K562 (cell line): ENCODE results near the gene GEMIN4. TPM values are rescaled to one million over a fixed set of nuclear protein-coding genes. Genes with fewer than 3 reads are reported as not detected.

Experiments
- ATAC-seq: fragments of 200-7000 bp; cut with Tn5 transposase; 3 replicates; pipeline ENCODE4 v1.9.1; 2020; ENCODE audit warnings: moderate library complexity
- BruUV-seq: library from RNA; stranded (reverse); fragments of 400-500 nt; replicated peaks from 2 replicates; lab custom pipeline; 2021; lab: Mats Ljungman, UMichigan
- CTCF ChIA-PET: fragments of 300-600 bp; formaldehyde crosslinking; extraction: SDS; loops from one replicate; lab custom pipeline; 2021; ENCODE audit warnings: low intra/inter-chr PET ratio; lab: Yijun Ruan, JAX
- POLR2A ChIA-PET: fragments of 300-600, 350-650 bp; sonication (Branson Sonifier 250); formaldehyde crosslinking; extraction: SDS; loops from one replicate; lab custom pipeline; 2021; ENCODE audit warnings: antibody characterized with exemption, inconsistent platforms; lab: Yijun Ruan, JAX
- DNase-seq, 4 experiments: peaks; one replicate each; pipeline versions ENCODE4 v3.0.0 to v3.0.0-alpha.2; 2011 to 2018; ENCODE audit warnings: low spot score in 3 of 4, mixed read lengths in 3 of 4; ENCODE audit errors: extremely low read depth in 1 of 4
- FAIRE-seq: peaks from 2 replicates; lab custom pipeline; 2011; peaks lifted over from hg19 to GRCh38; lab: Jason Lieb, UNC
- H2AFZ ChIP-seq: 2 replicates; pipeline ENCODE4 v1.6.0; 2011; ENCODE audit warnings: low read depth, low read length, control low read depth, inconsistent platforms
- H3K27ac ChIP-seq: fragments of 200-600 bp; 3 replicates; pipeline ENCODE4 v1.8.0; 2011; ENCODE audit warnings: low read depth, mild to moderate bottlenecking, control low read depth, inconsistent platforms, low read length, moderate library complexity, mixed read lengths; ENCODE audit errors: extremely low read depth
- H3K27me3 ChIP-seq, 2 experiments: fragments of 300-600 bp in 1 of 2; 2 replicates in 1 of 2; 3 replicates in 1 of 2; pipeline versions ENCODE4 v1.6.0 to v1.8.0; 2011; ENCODE audit warnings: inconsistent platforms in 2 of 2, low read length in 2 of 2, mild to moderate bottlenecking in 1 of 2, mixed read lengths in 1 of 2, moderate library complexity in 1 of 2; ENCODE audit not compliant: control insufficient read depth in 2 of 2, insufficient read depth in 2 of 2
- H3K36me3 ChIP-seq: fragments of 300-600 bp; 3 replicates; pipeline ENCODE4 v1.8.0; 2011; ENCODE audit warnings: mild to moderate bottlenecking, low read length, inconsistent platforms; ENCODE audit not compliant: control insufficient read depth, insufficient read depth
- H3K4me1 ChIP-seq, 2 experiments: fragments of 200-600 bp in 1 of 2; replicated peaks in 1 of 2; 2 replicates in 1 of 2; 3 replicates in 1 of 2; pipeline versions ENCODE4 v1.5.1 to v1.8.0; 2011; ENCODE audit warnings: inconsistent platforms in 2 of 2, low read length in 2 of 2, mild to moderate bottlenecking in 1 of 2, mixed read lengths in 1 of 2, moderate library complexity in 1 of 2; ENCODE audit not compliant: control insufficient read depth in 2 of 2, insufficient read depth in 2 of 2
- H3K4me2 ChIP-seq: 2 replicates; pipeline ENCODE4 v1.6.1; 2011; ENCODE audit warnings: low read length, control low read depth, inconsistent platforms, mixed read lengths; ENCODE audit not compliant: insufficient read depth
- H3K4me3 ChIP-seq: fragments of 200-600 bp; sonication (generic), shearing (Covaris generic); 2 replicates; pipeline ENCODE4 v1.5.1; 2016; ENCODE audit warnings: control low read depth, inconsistent platforms
- H3K79me2 ChIP-seq: fragments of 200-600 bp; 3 replicates; pipeline ENCODE4 v1.8.0; 2011; ENCODE audit warnings: low read length, inconsistent platforms; ENCODE audit not compliant: control insufficient read depth, insufficient read depth
- H3K9ac ChIP-seq, 2 experiments: 2 replicates each; pipeline versions ENCODE4 v1.6.0 to v1.6.1; 2011; ENCODE audit warnings: low read depth in 2 of 2, low read length in 2 of 2, control low read depth in 1 of 2, inconsistent platforms in 1 of 2, mild to moderate bottlenecking in 1 of 2, mixed read lengths in 1 of 2; ENCODE audit not compliant: insufficient read depth in 1 of 2
- H3K9me1 ChIP-seq: one replicate; pipeline ENCODE4 v1.6.0; 2011; ENCODE audit warnings: inconsistent platforms, mild to moderate bottlenecking, low read length, moderate library complexity; ENCODE audit not compliant: control insufficient read depth, insufficient read depth
- H3K9me3 ChIP-seq: replicated peaks from 2 replicates; pipeline ENCODE4 v1.5.1; 2011; ENCODE audit warnings: low read depth, low read length, inconsistent platforms; ENCODE audit not compliant: control insufficient read depth, insufficient read depth
- H4K20me1 ChIP-seq: replicated peaks from 2 replicates; pipeline ENCODE4 v1.6.1; 2011; ENCODE audit warnings: low read length, inconsistent platforms, mixed read lengths; ENCODE audit not compliant: control insufficient read depth, insufficient read depth
- ARHGAP35 ChIP-seq: fragments of 450-650 bp; IDR thresholded peaks from 2 replicates; pipeline ENCODE4 v1.6.1; 2018; ENCODE audit not compliant: partially characterized antibody
- BMI1 ChIP-seq: fragments of 150-350 bp; IDR thresholded peaks from 2 replicates; pipeline ENCODE4 v1.6.1; 2014; ENCODE audit warnings: low read length
- BRD4 ChIP-seq: fragments of 200-600 bp; sonication (generic); IDR thresholded peaks from 2 replicates; pipeline ENCODE4 v1.6.1; 2017; ENCODE audit warnings: inconsistent platforms
- HINFP ChIP-seq: fragments of 450-650 bp; conservative IDR thresholded peaks from 2 replicates; pipeline ENCODE4 v1.6.1; 2016; ENCODE audit warnings: missing genetic modification characterization, low read depth, mild to moderate bottlenecking, control low read depth, missing compliant biosample characterization
- NEUROD1 ChIP-seq: fragments of 150-350 bp; IDR thresholded peaks from 2 replicates; pipeline ENCODE4 v1.6.1; 2014; ENCODE audit warnings: borderline replicate concordance, low read length, low read depth; ENCODE audit not compliant: partially characterized antibody
- NR2C1 ChIP-seq, 2 experiments: fragments of 450-650 bp; IDR thresholded peaks; 2 replicates each; pipeline ENCODE4 v1.6.1; 2017; ENCODE audit warnings: mild to moderate bottlenecking in 2 of 2, antibody characterized with exemption in 1 of 2, inconsistent platforms in 1 of 2, missing compliant biosample characterization in 1 of 2, missing genetic modification characterization in 1 of 2
- PPARD ChIP-seq: fragments of 250-450 bp; sonication (Bioruptor Pico); IDR thresholded peaks from 2 replicates; pipeline ENCODE4 v1.8.0; 2022; ENCODE audit warnings: inconsistent platforms, mild to moderate bottlenecking, moderate library complexity
- RB1 ChIP-seq: fragments of 450-650 bp; IDR thresholded peaks from 2 replicates; pipeline ENCODE4 v1.6.1; 2017; ENCODE audit warnings: low read depth, mild to moderate bottlenecking
- SLC30A9 ChIP-seq: fragments of 250-450 bp; sonication (Bioruptor Pico); IDR thresholded peaks from 2 replicates; pipeline ENCODE4 v1.8.0; 2022; ENCODE audit warnings: mild to moderate bottlenecking, moderate library complexity
- VEZF1 ChIP-seq: fragments of 200-800 bp; sonication (Bioruptor generic); IDR thresholded peaks from 2 replicates; pipeline ENCODE4 v1.6.1; 2017; ENCODE audit warnings: missing genetic modification characterization, missing compliant biosample characterization
- ZNF165 ChIP-seq: fragments of 250-450 bp; sonication (Bioruptor Pico); IDR thresholded peaks from 2 replicates; pipeline ENCODE4 v1.4.0; 2020; ENCODE audit warnings: borderline replicate concordance
- ZNF184 ChIP-seq: sonication (generic); formaldehyde crosslinking; IDR thresholded peaks from 2 replicates; pipeline ENCODE4 v1.5.0; 2020; ENCODE audit warnings: missing genetic modification reagents
- ZNF232 ChIP-seq: sonication (generic); formaldehyde crosslinking; IDR thresholded peaks from 2 replicates; pipeline ENCODE4 v1.8.0; 2022; ENCODE audit warnings: mild to moderate bottlenecking, missing genetic modification reagents
- ZNF274 ChIP-seq: IDR thresholded peaks from 2 replicates; pipeline ENCODE4 v1.6.1; 2011; ENCODE audit warnings: low read depth, mild to moderate bottlenecking, low read length, moderate library complexity, borderline replicate concordance
- WGBS: fragments of 100-300 bp; shearing (Covaris generic); methylation state at CpG from one replicate; pipeline ENCODE4 v1.1.6; 2016; ENCODE audit warnings: low coverage, mixed read lengths; ENCODE audit not compliant: insufficient coverage; ENCODE audit errors: missing lambda C conversion rate; 5-methylcytosine and 5-hydroxymethylcytosine counted together
- in situ Hi-C: fragments of 300-500 bp; cut with MboI; formaldehyde crosslinking; loops from 4 replicates; pipeline ENCODE4 v1.15.0; 2018; ENCODE audit warnings: inconsistent platforms, mixed read lengths
- intact Hi-C: fragments of 100-400 bp; cut with micrococcal nuclease; formaldehyde crosslinking; loops from 2 replicates; pipeline ENCODE4 v1.14.2; 2022
- polyA plus RNA-seq, 8 experiments: library from polyadenylated mRNA; depleted of rRNA in 4 of 8; stranded (reverse) in 5 of 8; unstranded in 3 of 8; fragments of >200 nt; fragmentation: Nextera tagmentation in 2 of 8; fragmentation: Illumina TruSeq in 1 of 8; extraction: Ambion mirVana in 2 of 8; extraction: Trizol in 1 of 8; gene quantifications; 2 replicates each; pipeline versions ENCODE4 v1.2.1 to v1.2.3, GENCODE V29; 2011 to 2014; ENCODE audit warnings: inconsistent platforms in 1 of 8, missing spikeins in 1 of 8
- total RNA-seq, 7 experiments: library from RNA; depleted of rRNA in 6 of 7; stranded (reverse); fragments of >200 nt in 6 of 7; fragmentation: Illumina TruSeq in 2 of 7; extraction: Trizol in 2 of 7; gene quantifications; 2 replicates each; pipeline versions ENCODE4 v1.2.1 to v1.2.3, GENCODE V29; 2011 to 2021; ENCODE audit warnings: low replicate concordance in 1 of 7
- TF ChIP-seq, protein P1 (sequence below), 2 experiments: fragments of 450-650 bp in 1 of 2; sonication (generic) in 1 of 2; formaldehyde crosslinking in 1 of 2; IDR thresholded peaks in 1 of 2; conservative IDR thresholded peaks in 1 of 2; 2 replicates each; pipeline versions ENCODE4 v1.6.1 to v1.8.1; 2016 to 2023; ENCODE audit warnings: mild to moderate bottlenecking in 2 of 2, moderate library complexity in 2 of 2, inconsistent platforms in 1 of 2, missing genetic modification reagents in 1 of 2
- TF ChIP-seq, protein P2 (sequence below): fragments of 450-650 bp; IDR thresholded peaks from 2 replicates; pipeline ENCODE4 v1.6.1; 2017; ENCODE audit warnings: mild to moderate bottlenecking, moderate library complexity

The GEMIN4 gene
- total and polyA plus RNA-seq, 9 of the 15 experiments (the other 6 are each of a cell fraction or from before 2014, with no cell fraction given) = 1.8 to 42.5 (median 10.8) TPM

DNA sequence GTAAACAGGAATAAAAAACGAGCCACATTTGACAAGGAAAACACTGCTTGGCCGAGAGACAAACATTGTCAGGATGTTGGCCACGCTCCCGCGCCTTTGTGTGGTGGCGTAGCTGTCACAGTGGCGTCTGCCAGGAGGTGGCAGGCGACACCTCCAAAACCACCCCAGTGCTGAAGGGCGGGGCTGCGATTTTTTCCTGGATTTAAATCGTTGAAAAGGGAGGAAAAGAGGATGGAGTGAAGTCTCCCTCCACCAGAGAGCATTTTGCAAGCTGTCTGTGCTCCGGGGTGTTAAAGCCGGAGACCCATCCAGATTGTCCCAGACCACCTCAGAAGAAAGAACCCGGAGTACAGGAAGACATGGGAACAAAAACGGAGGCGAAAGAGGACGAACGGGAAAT, 42.8 kb upstream of the GEMIN4 start:
- no peak overlapping the region for H3K9ac ChIP-seq
- TF ChIP-seq BMI1 = no peak
- no peak for TF ChIP-seq ZNF274
- TF ChIP-seq NR2C1 (IDR thresholded peaks at IDR 0.05) = no peak
- TF ChIP-seq NR2C1 (tag; IDR thresholded peaks at IDR 0.05) = no peak
- no peak for TF ChIP-seq ARHGAP35
- no peak for TF ChIP-seq SLC30A9
- TF ChIP-seq RB1 = 0 out of 2 replicates have a peak, but pooled peaks have one; percentile 50
- TF ChIP-seq BRD4 = no peak
- no peak for TF ChIP-seq ZNF165 (CRISPR knock-in tag)
- no peak for TF ChIP-seq ZNF184 (CRISPR knock-in tag)
- TF ChIP-seq PPARD = no peak
- no peak for TF ChIP-seq HINFP
- no peak for TF ChIP-seq NEUROD1
- TF ChIP-seq, protein P1, sequence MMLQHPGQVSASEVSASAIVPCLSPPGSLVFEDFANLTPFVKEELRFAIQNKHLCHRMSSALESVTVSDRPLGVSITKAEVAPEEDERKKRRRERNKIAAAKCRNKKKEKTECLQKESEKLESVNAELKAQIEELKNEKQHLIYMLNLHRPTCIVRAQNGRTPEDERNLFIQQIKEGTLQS (IDR thresholded peaks at IDR 0.05) = no peak
- TF ChIP-seq, protein P1 (CRISPR knock-in tag; conservative IDR thresholded peaks at IDR 0.05) = no peak
- TF ChIP-seq ZNF232 (CRISPR knock-in tag) = no peak
- peak; percentile 55; the same call in 1 of the 2 replicates for TF ChIP-seq VEZF1 (CRISPR knock-in tag)
- TF ChIP-seq, protein P2, sequence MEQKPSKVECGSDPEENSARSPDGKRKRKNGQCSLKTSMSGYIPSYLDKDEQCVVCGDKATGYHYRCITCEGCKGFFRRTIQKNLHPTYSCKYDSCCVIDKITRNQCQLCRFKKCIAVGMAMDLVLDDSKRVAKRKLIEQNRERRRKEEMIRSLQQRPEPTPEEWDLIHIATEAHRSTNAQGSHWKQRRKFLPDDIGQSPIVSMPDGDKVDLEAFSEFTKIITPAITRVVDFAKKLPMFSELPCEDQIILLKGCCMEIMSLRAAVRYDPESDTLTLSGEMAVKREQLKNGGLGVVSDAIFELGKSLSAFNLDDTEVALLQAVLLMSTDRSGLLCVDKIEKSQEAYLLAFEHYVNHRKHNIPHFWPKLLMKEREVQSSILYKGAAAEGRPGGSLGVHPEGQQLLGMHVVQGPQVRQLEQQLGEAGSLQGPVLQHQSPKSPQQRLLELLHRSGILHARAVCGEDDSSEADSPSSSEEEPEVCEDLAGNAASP = no peak

More for the DNA sequence above, 42.8 kb upstream of the GEMIN4 start:
- FAIRE-seq = peak; percentile 83
- Histone ChIP-seq H3K27ac (no peak overlapping the region), H3K79me2 (no peaks in the 10 kb centered on the region), H3K36me3 (peaks cover 23% of the 10 kb centered on the region; the same call in 1 of the 3 replicates), H3K4me1 (peaks cover 0 to 3% of the 10 kb centered on the region in 2 experiments; a peak in 1 of 5 replicates), H3K4me3 (no peak overlapping the region), H4K20me1 (0 out of 2 replicates have a peak, but pooled peaks cover 7% of the 10 kb centered on the region), H3K4me2 (no peak overlapping the region), H2AFZ (no peak overlapping the region), H3K9me1 (no peaks in the 10 kb centered on the region), H3K27me3 (peaks cover 6 to 20% of the 10 kb centered on the region in 2 experiments; a peak in 4 of 5 replicates), H3K9me3 (no peaks in the 10 kb centered on the region)
- in situ Hi-C loops (loop anchor here (5.0 kb wide), 1 partner anchor 262 kb away; no protein-coding TSS in a partner anchor), intact Hi-C loops (loop anchor here (2.0 to 5.0 kb wide), 2 partner anchors 186 to 202 kb away; partner anchors contain the start of gene TIMM22)
- peak; percentile 93 for ATAC-seq
- 46% methylated on average over 11 of the region's 18 CpGs for WGBS
- DNase-seq = peak; percentile 54 to 65 (median 61)
- CTCF ChIA-PET = interaction anchor here (0.6 to 2.5 kb wide), 6 partner anchors 11 to 1902 kb away, joined by 3 to 16 read pairs (median 8); no protein-coding TSS in a partner anchor
- POLR2A ChIA-PET = no interaction called here
- no TSS peak for BruUV-seq
